GM18951 (cell line): Measurements from ENCODE around the gene ZNF248.

Experiments used
- POLR2A ChIP-seq: IDR thresholded peaks from 4 replicates; pipeline ENCODE4 v1.6.1; 2011; ENCODE audit warnings: mild to moderate bottlenecking; ENCODE audit not compliant: insufficient read length, insufficient read depth; ENCODE audit errors: extremely low read depth
- in situ Hi-C: fragments of 300-500 bp; cut with MboI; formaldehyde crosslinking; loops from one replicate; pipeline ENCODE4 v1.12.0; 2022; ENCODE audit warnings: low sequenced_read_pairs, mixed read lengths, inconsistent platforms; ENCODE audit not compliant: unreplicated experiment

Gene ZNF248

GRCh38 chr10:37803269-37803668, 54.1 kb downstream of the ZNF248 start:
- TF ChIP-seq POLR2A: no peak
- in situ Hi-C loops: no loop called here

- in situ Hi-C loops: no loop called here
- no peak for TF ChIP-seq POLR2A
Measured at GRCh38 chr10:37801557-37801956, 55.9 kb downstream of the ZNF248 start.

- no peak for TF ChIP-seq POLR2A
- in situ Hi-C loops: no loop called here
Measured at GRCh38 chr10:37794305-37794976, 63.0 kb downstream of the ZNF248 start.

- in situ Hi-C loops: no loop called here
- TF ChIP-seq POLR2A: no peak
Measured at GRCh38 chr10:37789590-37789989, 67.8 kb downstream of the ZNF248 start.

- no peak for TF ChIP-seq POLR2A
- in situ Hi-C loops: no loop called here
Measured at GRCh38 chr10:37784678-37785077, 72.7 kb downstream of the ZNF248 start.

GRCh38 chr10:37780536-37780935, 76.9 kb downstream of the ZNF248 start:
- in situ Hi-C loops: no loop called here
- TF ChIP-seq POLR2A: no peak

- TF ChIP-seq POLR2A: no peak
- in situ Hi-C loops: no loop called here
Measured at GRCh38 chr10:37777056-37777455, 80.4 kb downstream of the ZNF248 start.

GRCh38 chr10:37775612-37776011, 81.8 kb downstream of the ZNF248 start:
- in situ Hi-C loops: no loop called here
- TF ChIP-seq POLR2A: no peak

- in situ Hi-C loops: no loop called here
Measured at GRCh38 chr10:37774351-37774750, 83.1 kb downstream of the ZNF248 start.

GRCh38 chr10:37765216-37765615, 92.2 kb downstream of the ZNF248 start:
- in situ Hi-C loops: no loop called here
- no peak for TF ChIP-seq POLR2A

More at GRCh38 chr10:37774351-37774750, 83.1 kb downstream of the ZNF248 start:
- TF ChIP-seq POLR2A: no peak

GRCh38 chr10:37763132-37763531, 94.3 kb downstream of the ZNF248 start:
- no peak for TF ChIP-seq POLR2A
- in situ Hi-C loops: no loop called here

GRCh38 chr10:37762287-37762686, 95.1 kb downstream of the ZNF248 start:
- TF ChIP-seq POLR2A: no peak
- in situ Hi-C loops: no loop called here

GRCh38 chr10:37760817-37761216, 96.6 kb downstream of the ZNF248 start:
- in situ Hi-C loops: no loop called here
- TF ChIP-seq POLR2A: no peak

- no peak for TF ChIP-seq POLR2A
- in situ Hi-C loops: no loop called here
Measured at GRCh38 chr10:37758074-37758473, 99.3 kb downstream of the ZNF248 start.
